IMR-90 (cell line): Measurements from ENCODE around the gene IMMT. TPM values are rescaled to one million over a fixed set of nuclear protein-coding genes. Genes with fewer than 3 reads are reported as not detected.

ENCODE experiments used
- ATAC-seq: fragments of 200-7000 bp; cut with Tn5 transposase; 2 replicates; pipeline ENCODE4 v1.9.1; 2020; ENCODE audit warnings: low read depth, mild to moderate bottlenecking, moderate library complexity
- BruUV-seq: library from RNA; stranded (reverse); fragments of 400-500 nt; replicated peaks from 2 replicates; lab custom pipeline; 2021; lab: Mats Ljungman, UMichigan
- CTCF ChIA-PET: fragments of 300-600 bp; formaldehyde crosslinking; extraction: SDS; loops from one replicate; lab custom pipeline; 2021; ENCODE audit warnings: antibody characterized with exemption; lab: Yijun Ruan, JAX
- POLR2A ChIA-PET: fragments of 300-600 bp; sonication (Branson Sonifier 250); formaldehyde crosslinking; loops from one replicate; lab custom pipeline; 2022; ENCODE audit warnings: antibody characterized with exemption; ENCODE audit not compliant: unreplicated experiment; lab: Charles Lee
- DNase-seq: peaks from one replicate; pipeline ENCODE4 v3.0.0; 2013
- H2AFZ ChIP-seq: replicated peaks from 2 replicates; pipeline ENCODE3; 2013; ENCODE audit warnings: low read length, mild to moderate bottlenecking; ENCODE audit not compliant: poor library complexity
- H2AK5ac ChIP-seq: 2 replicates; pipeline ENCODE4 v1.6.1; 2013; ENCODE audit warnings: low read depth, low read length, inconsistent platforms
- H2AK9ac ChIP-seq: replicated peaks from 2 replicates; pipeline ENCODE3; 2013; ENCODE audit warnings: mild to moderate bottlenecking, low read depth, low read length, moderate library complexity; ENCODE audit not compliant: poor library complexity
- H2BK120ac ChIP-seq: 2 replicates; pipeline ENCODE4 v1.6.1; 2013; ENCODE audit warnings: low read depth, low read length, inconsistent platforms
- H2BK15ac ChIP-seq: 3 replicates; pipeline ENCODE4 v1.6.1; 2013; ENCODE audit warnings: low read depth, low read length, inconsistent platforms
- H2BK20ac ChIP-seq: 2 replicates; pipeline ENCODE4 v1.6.1; 2013; ENCODE audit warnings: low read depth, mild to moderate bottlenecking, inconsistent platforms, low read length, moderate library complexity
- H2BK5ac ChIP-seq: 2 replicates; pipeline ENCODE4 v1.6.1; 2013; ENCODE audit warnings: mild to moderate bottlenecking, low read depth, low read length, inconsistent platforms; ENCODE audit not compliant: poor library complexity, severe bottlenecking
- H3K14ac ChIP-seq: replicated peaks from 2 replicates; pipeline ENCODE4 v1.6.1; 2013; ENCODE audit warnings: low read depth, low read length, inconsistent platforms
- H3K18ac ChIP-seq: 2 replicates; pipeline ENCODE4 v1.6.1; 2013; ENCODE audit warnings: low read depth, low read length, control low read depth
- H3K23ac ChIP-seq: 2 replicates; pipeline ENCODE4 v1.6.1; 2013; ENCODE audit warnings: low read depth, low read length, inconsistent platforms
- H3K27ac ChIP-seq: 2 replicates; pipeline ENCODE4 v1.5.1; 2013; ENCODE audit warnings: mild to moderate bottlenecking, control low read depth, low read length; ENCODE audit not compliant: insufficient read depth
- H3K27me3 ChIP-seq: 2 replicates; pipeline ENCODE4 v1.6.1; 2013; ENCODE audit warnings: low read length; ENCODE audit not compliant: control insufficient read depth, insufficient read depth
- H3K36me3 ChIP-seq: 2 replicates; pipeline ENCODE4 v1.6.1; 2013; ENCODE audit warnings: low read length, mixed read lengths; ENCODE audit not compliant: control insufficient read depth, insufficient read depth
- H3K4ac ChIP-seq: 2 replicates; pipeline ENCODE4 v1.6.1; 2013; ENCODE audit warnings: low read depth, low read length, inconsistent platforms
- H3K4me1 ChIP-seq: 2 replicates; pipeline ENCODE4 v1.6.1; 2013; ENCODE audit warnings: low read length, mixed read lengths; ENCODE audit not compliant: control insufficient read depth, insufficient read depth
- H3K4me2 ChIP-seq: 2 replicates; pipeline ENCODE4 v1.6.1; 2013; ENCODE audit warnings: low read depth, mild to moderate bottlenecking, control low read depth, low read length, moderate library complexity
- H3K4me3 ChIP-seq: 2 replicates; pipeline ENCODE4 v1.5.1; 2013; ENCODE audit warnings: low read depth, mild to moderate bottlenecking, control low read depth, low read length, moderate library complexity; ENCODE audit not compliant: insufficient read depth
- H3K56ac ChIP-seq: 2 replicates; pipeline ENCODE4 v1.6.1; 2013; ENCODE audit warnings: low read length, inconsistent platforms; ENCODE audit not compliant: insufficient read depth; ENCODE audit errors: extremely low read depth
- H3K79me1 ChIP-seq, 2 experiments: 2 replicates each; pipeline ENCODE4 v1.6.1; 2013; ENCODE audit warnings: low read length in 2 of 2, inconsistent platforms in 1 of 2, low read depth in 1 of 2
- H3K9ac ChIP-seq: 2 replicates; pipeline ENCODE4 v1.6.1; 2013; ENCODE audit warnings: low read depth, low read length, control low read depth
- H3K9me1 ChIP-seq: 2 replicates; pipeline ENCODE4 v1.6.1; 2013; ENCODE audit warnings: low read length, inconsistent platforms; ENCODE audit not compliant: insufficient read depth
- H3K9me3 ChIP-seq: 2 replicates; pipeline ENCODE4 v1.6.1; 2013; ENCODE audit warnings: low read length; ENCODE audit not compliant: control insufficient read depth, insufficient read depth
- H4K20me1 ChIP-seq: 2 replicates; pipeline ENCODE4 v1.6.1; 2013; ENCODE audit warnings: low read length, inconsistent platforms; ENCODE audit not compliant: insufficient read depth
- H4K5ac ChIP-seq: 2 replicates; pipeline ENCODE4 v1.6.1; 2013; ENCODE audit warnings: mild to moderate bottlenecking, low read depth, low read length, control low read depth
- H4K8ac ChIP-seq, 2 experiments: 2 replicates each; pipeline ENCODE4 v1.6.1; 2013; ENCODE audit warnings: low read depth in 2 of 2, low read length in 2 of 2, control low read depth in 1 of 2, inconsistent platforms in 1 of 2
- H4K91ac ChIP-seq: 2 replicates; pipeline ENCODE4 v1.6.1; 2013; ENCODE audit warnings: low read depth, low read length, inconsistent platforms; ENCODE audit not compliant: insufficient read depth
- BHLHE40 ChIP-seq: fragments of 150-350 bp; IDR thresholded peaks from 2 replicates; pipeline ENCODE4 v1.6.1; 2016; ENCODE audit warnings: mild to moderate bottlenecking, low read depth, low read length
- CEBPB ChIP-seq: IDR thresholded peaks from 2 replicates; pipeline ENCODE4 v1.6.1; 2012; ENCODE audit warnings: low read depth, low read length, improper control_type of control experiment
- CHD1 ChIP-seq: IDR thresholded peaks from 2 replicates; pipeline ENCODE4 v1.6.1; 2012; ENCODE audit warnings: low read depth, low read length, improper control_type of control experiment
- CTCF ChIP-seq: conservative IDR thresholded peaks from 2 replicates; pipeline ENCODE4 v1.5.1; 2012; ENCODE audit warnings: mild to moderate bottlenecking, low read depth, low read length, improper control_type of control experiment
- ELK1 ChIP-seq: fragments of 150-350 bp; IDR thresholded peaks from 2 replicates; pipeline ENCODE4 v1.6.1; 2016; ENCODE audit warnings: low read depth, mild to moderate bottlenecking, low read length, moderate library complexity, borderline replicate concordance
- FOS ChIP-seq: fragments of 150-350 bp; IDR thresholded peaks from 2 replicates; pipeline ENCODE4 v1.6.1; 2016; ENCODE audit warnings: low read depth, low read length
- MAFK ChIP-seq: IDR thresholded peaks from 2 replicates; pipeline ENCODE4 v1.6.1; 2012; ENCODE audit warnings: low read depth, low read length, improper control_type of control experiment
- MXI1 ChIP-seq: IDR thresholded peaks from 2 replicates; pipeline ENCODE4 v1.6.1; 2012; ENCODE audit warnings: low read depth, mild to moderate bottlenecking, low read length, moderate library complexity, borderline replicate concordance
- POLR2A ChIP-seq: IDR thresholded peaks from 2 replicates; pipeline ENCODE4 v1.6.1; 2012; ENCODE audit warnings: mild to moderate bottlenecking, low read depth, low read length
- RAD21 ChIP-seq: IDR thresholded peaks from 2 replicates; pipeline ENCODE4 v1.6.1; 2012; ENCODE audit warnings: low read length, improper control_type of control experiment
- RCOR1 ChIP-seq: IDR thresholded peaks from 2 replicates; pipeline ENCODE4 v1.6.1; 2012; ENCODE audit warnings: mild to moderate bottlenecking, low read length, improper control_type of control experiment; ENCODE audit not compliant: insufficient replicate concordance
- RFX5 ChIP-seq: IDR thresholded peaks from 2 replicates; pipeline ENCODE4 v1.8.0; 2012; ENCODE audit warnings: low read depth, mild to moderate bottlenecking, low read length, moderate library complexity
- SMC3 ChIP-seq: fragments of 150-350 bp; IDR thresholded peaks from 2 replicates; pipeline ENCODE4 v1.6.1; 2016; ENCODE audit warnings: low read depth, mild to moderate bottlenecking, antibody characterized with exemption, low read length, moderate library complexity
- USF2 ChIP-seq: fragments of 150-350 bp; IDR thresholded peaks from 2 replicates; pipeline ENCODE4 v1.6.1; 2017; ENCODE audit warnings: mild to moderate bottlenecking, antibody characterized with exemption, low read length, low read depth
- WGBS, 2 experiments: methylation state at CpG; one replicate each; pipeline versions ENCODE4 v1.1.5 to v1.1.7; 2013; ENCODE audit warnings: missing lambda C conversion rate in 2 of 2; ENCODE audit not compliant: insufficient read length in 1 of 2; ENCODE audit errors: extremely low coverage in 2 of 2; 5-methylcytosine and 5-hydroxymethylcytosine counted together
- dilution Hi-C: fragments of 300-500 bp; cut with HindIII; formaldehyde crosslinking; loops from one replicate; pipeline ENCODE4 v1.14.3; 2018; ENCODE audit warnings: low sequenced_read_pairs; ENCODE audit not compliant: unreplicated experiment
- in situ Hi-C: fragments of 300-500 bp; cut with MboI; formaldehyde crosslinking; loops from 3 replicates; pipeline ENCODE4 v1.14.3; 2019; ENCODE audit warnings: low sequenced_read_pairs, inconsistent platforms, mixed read lengths
- intact Hi-C: fragments of 100-400 bp; cut with micrococcal nuclease; formaldehyde crosslinking; loops from 2 replicates; pipeline ENCODE4 v1.10.0; 2022
- polyA plus RNA-seq, 3 experiments: library from polyadenylated mRNA; depleted of rRNA; stranded (reverse); fragments of >200 nt; gene quantifications; 2 replicates each; pipeline ENCODE4 v1.2.3, GENCODE V29; 2012; ENCODE audit warnings: low replicate concordance in 1 of 3
- total RNA-seq: library from RNA; depleted of rRNA; stranded (reverse); fragments of >200 nt; gene quantifications from 2 replicates; pipeline ENCODE4 v1.2.3, GENCODE V29; 2012

IMMT gene
- total and polyA plus RNA-seq, 2 of the 4 experiments (the other 2 are of a cell fraction): 50.5 to 87.3 TPM

GRCh38 chr2:86223140-86223926, 28.1 kb upstream of the IMMT start:
- H3K4me2 ChIP-seq: peak overlapping the region; percentile 34; the same call in 1 of the 2 replicates
- H2AK9ac ChIP-seq: no peak overlapping the region
- H3K23ac ChIP-seq: 0 out of 2 replicates have a peak overlapping the region, but pooled peaks have one; percentile 66
- no peak overlapping the region for H2AK5ac ChIP-seq
- no peaks in the 10 kb centered on the region for H3K79me1 ChIP-seq
- peaks cover 7% of the 10 kb centered on the region for H3K4me1 ChIP-seq
- no peak overlapping the region for H2BK120ac ChIP-seq
- no peak overlapping the region for H2BK20ac ChIP-seq
- intact Hi-C loops (loop anchor here (2.0 to 5.0 kb wide), 2 partner anchors 145 to 254 kb away; no protein-coding TSS in a partner anchor), in situ Hi-C loops (no loop called here), dilution Hi-C loops (no loop called here)
- H3K14ac ChIP-seq: 0 out of 2 replicates have a peak overlapping the region, but pooled peaks have one; percentile 26
- peak; percentile 59 for DNase-seq
- H4K91ac ChIP-seq: no peak overlapping the region; the same call in 1 of the 2 replicates
- peaks cover 3% of the 10 kb centered on the region; the same call in 1 of the 2 replicates for H3K9me1 ChIP-seq
- 35% methylated on average over 4 of the region's 8 CpGs; no CpG with 5 or more reads in 1 of the 2 experiments for WGBS, 2 experiments
- ATAC-seq: peak; percentile 90
- H2AFZ ChIP-seq: peak overlapping the region; percentile 71
- H3K4me3 ChIP-seq: no peak overlapping the region
- no peak overlapping the region for H2BK5ac ChIP-seq
- peaks cover 4% of the 10 kb centered on the region; the same call in 1 of the 2 replicates for H3K27me3 ChIP-seq
- ChIA-PET CTCF (no interaction called here), POLR2A (no interaction called here)
- no peak overlapping the region for H3K56ac ChIP-seq
- H4K5ac ChIP-seq: no peak overlapping the region; the same call in 1 of the 2 replicates
- H4K8ac ChIP-seq: peak overlapping the region in 1 of 2 experiments; percentile 51; a peak in 1 of 4 replicates
- no peaks in the 10 kb centered on the region for H3K36me3 ChIP-seq
- H3K9me3 ChIP-seq: no peaks in the 10 kb centered on the region
- no peak overlapping the region for H3K9ac ChIP-seq
- BruUV-seq: no TSS peak
- H3K4ac ChIP-seq: peak overlapping the region; percentile 36
- no peak overlapping the region for H3K18ac ChIP-seq
- H4K20me1 ChIP-seq: no peaks in the 10 kb centered on the region
- H2BK15ac ChIP-seq: no peak overlapping the region
- H3K27ac ChIP-seq: no peak overlapping the region
- TF ChIP-seq CEBPB: no peak
- no peak for TF ChIP-seq RAD21
- TF ChIP-seq FOS: no peak
- TF ChIP-seq USF2: no peak
- no peak for TF ChIP-seq MXI1
- TF ChIP-seq CTCF: no peak
- TF ChIP-seq CHD1: no peak
- no peak for TF ChIP-seq RCOR1
- no peak for TF ChIP-seq ELK1
- no peak for TF ChIP-seq SMC3
- TF ChIP-seq RFX5: no peak
- TF ChIP-seq BHLHE40: no peak
- no peak for TF ChIP-seq MAFK
- no peak for TF ChIP-seq POLR2A
